Fibroblast of skin of left biceps (primary cell): Measurements from ENCODE around the gene ADAMTS2.

ENCODE experiments used
- DNase-seq, 2 experiments: peaks; one replicate each; pipeline ENCODE4 v3.0.0-alpha.2; 2013; ENCODE audit warnings: low read depth in 2 of 2

The ADAMTS2 gene

DNA sequence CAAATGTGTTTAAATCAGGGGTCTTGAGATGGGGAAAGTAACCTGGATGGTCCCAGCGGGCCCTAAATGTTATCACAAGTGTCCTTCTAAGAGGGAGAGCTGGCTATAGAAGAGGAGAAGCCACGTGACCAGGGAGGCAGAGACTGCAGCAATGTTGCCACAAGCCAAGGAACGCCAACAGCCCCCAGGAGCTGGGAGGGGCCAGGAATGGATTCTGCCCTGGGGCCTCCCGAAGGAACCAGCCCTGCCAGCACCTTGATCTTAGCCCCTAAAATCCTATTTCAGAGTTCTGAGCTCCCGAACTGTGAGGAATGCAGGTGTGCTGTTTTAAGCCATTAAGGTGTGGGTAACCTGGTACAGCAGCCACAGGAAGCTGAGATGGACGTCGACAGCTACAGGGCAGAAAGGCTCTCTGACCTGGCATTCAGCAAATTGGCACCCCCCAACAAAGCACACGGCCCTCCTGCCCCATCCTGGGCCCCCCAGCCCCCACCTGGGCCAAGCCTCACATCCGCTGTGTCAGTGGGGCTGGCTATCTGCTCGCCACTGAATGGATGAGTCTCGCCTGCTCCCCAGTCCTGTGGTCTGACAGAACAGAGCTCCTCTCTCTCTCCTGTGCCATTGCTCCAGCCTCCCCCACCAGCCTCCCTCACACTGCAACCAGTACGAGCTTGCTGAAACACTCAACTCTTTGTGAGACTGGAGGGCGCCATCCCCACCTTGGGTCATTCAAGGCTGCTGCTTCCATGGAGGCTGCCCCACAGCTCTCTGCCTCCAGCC is 78.8 kb downstream of the ADAMTS2 start:
- DNase-seq: no peak

GRCh38 chr5:179265514-179266290 is 79.6 kb downstream of the ADAMTS2 start:
- peak; percentile 96 to 97 for DNase-seq

GRCh38 chr5:179264783-179265513 is 80.3 kb downstream of the ADAMTS2 start:
- no peak for DNase-seq

DNA sequence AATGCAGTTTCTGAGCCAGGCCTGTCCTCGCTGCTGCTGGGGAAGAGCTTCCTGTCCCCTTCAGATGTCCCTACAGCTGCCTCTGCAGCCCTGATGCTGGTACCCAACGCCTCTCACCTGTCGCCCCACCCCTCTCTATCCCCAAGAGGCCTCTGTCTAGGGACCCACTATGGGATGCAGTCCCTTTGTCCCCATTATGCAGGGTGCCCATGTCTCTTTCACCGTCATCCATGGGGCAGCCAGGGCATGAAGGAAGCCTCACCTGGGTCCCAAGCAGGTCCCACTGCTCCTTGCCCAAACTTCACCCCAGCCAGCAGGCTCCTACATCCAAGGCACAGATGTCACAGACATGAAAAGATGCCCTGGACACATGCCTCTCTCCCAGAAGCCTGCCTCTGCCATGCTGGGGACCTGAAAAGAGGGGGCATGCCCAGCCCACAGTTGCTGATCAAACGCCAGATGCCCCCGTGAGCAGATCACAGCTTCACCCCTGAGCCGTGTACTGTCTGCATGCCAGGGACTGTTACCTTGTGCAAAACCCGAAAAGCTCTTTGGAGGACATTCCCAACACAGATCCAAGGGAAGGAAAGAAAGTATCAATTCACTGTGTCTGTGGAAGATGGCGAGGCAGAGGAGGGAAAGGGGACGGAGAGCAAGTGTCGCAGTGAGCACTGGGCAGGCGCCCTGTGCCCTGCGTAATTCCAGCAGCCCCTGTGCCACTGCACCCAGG is 81.0 kb downstream of the ADAMTS2 start:
- DNase-seq: no peak

GRCh38 chr5:179263391-179264052 is 81.7 kb downstream of the ADAMTS2 start:
- no peak for DNase-seq

GRCh38 chr5:179262126-179262920 is 82.9 kb downstream of the ADAMTS2 start:
- no peak for DNase-seq

DNA sequence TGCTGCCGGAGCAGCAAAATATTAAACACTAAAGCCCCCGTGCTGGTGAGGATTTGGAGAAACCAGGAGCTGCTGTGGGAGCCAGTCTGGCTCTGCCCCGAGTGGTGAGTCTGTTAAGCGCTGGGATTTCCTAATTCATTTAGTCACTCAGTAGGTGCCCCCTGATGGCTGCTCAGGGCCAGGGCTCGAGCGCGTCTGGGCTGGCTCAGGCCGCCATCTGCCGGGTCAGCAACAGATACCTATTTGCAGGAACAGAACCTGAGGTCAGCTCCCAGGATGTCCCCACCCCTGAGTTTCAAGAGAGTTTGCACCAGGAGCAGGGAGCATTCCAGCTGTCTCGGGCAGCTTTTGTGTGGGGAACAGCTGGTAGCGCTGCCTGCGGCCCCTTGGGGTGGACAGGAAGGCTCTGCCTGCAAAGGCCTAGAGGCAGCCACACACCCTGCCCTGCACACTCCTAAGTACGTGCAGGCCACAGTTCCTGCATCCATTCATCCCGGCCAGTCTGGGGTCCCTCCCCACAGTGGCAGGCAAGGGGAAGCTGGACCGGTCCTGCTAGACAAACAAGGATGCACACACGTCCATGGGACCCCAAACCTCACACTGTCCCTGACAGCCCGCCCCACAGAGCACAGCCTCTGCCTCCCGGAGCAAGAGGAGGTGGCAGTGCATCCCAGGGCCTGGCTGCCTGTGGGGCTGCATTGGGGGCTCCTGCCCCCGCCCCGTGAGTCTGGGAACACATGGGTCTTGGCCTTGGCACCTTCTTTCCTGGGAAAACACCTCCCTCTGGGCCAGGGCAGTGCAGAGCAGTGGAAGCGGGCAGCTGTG is 83.7 kb downstream of the ADAMTS2 start:
- DNase-seq: no peak

- DNase-seq: no peak
Measured at GRCh38 chr5:179260324-179261070, 84.8 kb downstream of the ADAMTS2 start.

GRCh38 chr5:179259731-179260323 is 85.4 kb downstream of the ADAMTS2 start:
- DNase-seq: no peak

GRCh38 chr5:179258922-179259730 is 86.1 kb downstream of the ADAMTS2 start:
- DNase-seq: no peak

GRCh38 chr5:179258001-179258921 is 87.0 kb downstream of the ADAMTS2 start:
- no peak for DNase-seq

- no peak for DNase-seq
Measured at GRCh38 chr5:179257176-179257682, 88.0 kb downstream of the ADAMTS2 start.

DNA sequence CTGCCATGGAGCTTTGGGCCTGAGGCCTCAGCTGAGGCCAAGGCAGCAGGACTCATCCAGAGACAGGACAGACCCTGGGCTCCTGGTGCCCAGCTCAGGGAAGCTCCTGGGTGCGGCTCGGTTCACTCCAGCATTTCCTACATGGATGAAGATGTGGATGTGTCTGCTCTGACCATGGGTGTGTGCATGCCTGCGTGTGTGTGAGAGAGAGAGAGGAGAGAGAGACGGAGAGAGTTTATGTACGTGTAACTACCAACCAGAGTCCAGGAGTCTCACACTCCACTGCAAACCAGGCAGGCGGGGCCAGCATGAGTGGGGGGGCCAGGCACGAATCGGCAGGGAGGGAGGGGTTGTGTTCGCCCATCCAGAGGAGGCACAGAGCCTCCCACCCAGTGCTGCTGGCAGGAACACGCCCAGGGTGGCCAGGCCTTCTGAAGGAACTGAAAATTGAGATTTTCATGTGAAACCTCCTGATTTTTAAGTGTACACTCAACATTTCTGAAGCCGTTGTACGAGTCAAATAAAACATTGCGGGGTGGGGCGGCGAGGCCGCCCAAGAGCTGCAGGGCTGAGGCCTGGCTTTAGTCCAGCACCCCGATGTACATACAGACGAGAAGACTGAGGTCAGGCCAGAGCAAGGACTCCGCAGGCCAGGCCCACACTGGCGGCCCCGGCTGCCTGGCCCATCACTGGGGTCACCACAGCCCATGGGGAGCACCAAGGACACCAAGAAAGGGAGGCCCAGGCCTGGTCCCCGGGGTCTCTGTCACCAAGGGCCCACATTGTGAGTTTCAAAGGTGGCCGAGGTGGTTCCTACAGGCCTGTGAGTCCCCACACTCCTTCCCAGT is 88.7 kb downstream of the ADAMTS2 start:
- DNase-seq: no peak

DNA sequence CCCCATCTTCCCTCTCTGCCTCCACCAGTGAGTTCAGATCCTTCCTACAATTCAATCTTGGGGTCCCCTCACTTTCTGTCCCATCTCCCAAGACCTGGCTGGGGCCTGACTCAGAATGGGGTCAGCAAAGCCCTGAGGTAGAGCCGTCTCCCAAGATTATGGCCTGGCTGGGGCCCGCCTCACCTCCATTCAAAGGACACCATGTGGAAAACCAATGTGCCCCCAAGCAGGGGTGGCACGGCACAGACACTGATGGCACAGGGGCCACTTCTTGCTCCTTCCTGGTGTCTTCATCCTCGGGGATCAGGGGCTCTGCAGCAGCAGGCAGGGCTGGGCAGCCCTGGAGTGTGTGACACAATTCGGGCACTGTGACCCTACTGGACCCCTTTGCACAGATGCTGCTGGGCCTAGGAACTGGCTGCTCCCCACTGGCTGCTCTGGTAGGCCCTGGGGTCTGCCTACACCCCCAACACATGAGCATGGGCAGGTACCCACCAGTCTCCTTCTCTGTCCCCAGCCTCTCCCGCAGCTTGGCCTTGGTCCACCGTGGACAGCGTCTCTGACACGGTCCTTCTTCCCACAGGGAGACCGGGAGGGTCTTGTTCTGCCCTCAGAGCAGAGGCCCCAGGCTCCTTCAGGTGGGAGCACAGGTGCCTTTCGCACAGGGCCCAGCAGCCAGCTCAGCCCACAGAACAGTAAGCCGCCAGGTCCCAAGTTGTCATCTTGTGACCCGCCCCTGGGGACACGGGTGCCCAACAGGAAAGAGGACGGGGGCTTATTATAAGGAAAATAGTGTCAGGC is 89.5 kb downstream of the ADAMTS2 start:
- DNase-seq: no peak
